GM23248 (cell line): Measurements from ENCODE around the gene DLG4.

Source experiments
- EZH2 ChIP-seq: fragments of 200-600 bp; sonication (generic); IDR thresholded peaks from 2 replicates; pipeline ENCODE4 v1.6.1; 2018; ENCODE audit warnings: antibody characterized with exemption, mild to moderate bottlenecking; ENCODE audit not compliant: insufficient read depth, poor library complexity, severe bottlenecking
- EZH2phosphoT487 ChIP-seq: fragments of 200-600 bp; sonication (generic); IDR thresholded peaks from 2 replicates; pipeline ENCODE4 v1.6.1; 2018; ENCODE audit warnings: antibody characterized with exemption, moderate library complexity, mild to moderate bottlenecking, low read depth; ENCODE audit not compliant: insufficient read depth

GRCh38 chr17:7256766-7257456 lies 37.3 kb upstream of the DLG4 start:
- TF ChIP-seq EZH2phosphoT487 (no peak), EZH2 (no peak)
